ENCODE results near the gene SLC7A1.

DNA sequence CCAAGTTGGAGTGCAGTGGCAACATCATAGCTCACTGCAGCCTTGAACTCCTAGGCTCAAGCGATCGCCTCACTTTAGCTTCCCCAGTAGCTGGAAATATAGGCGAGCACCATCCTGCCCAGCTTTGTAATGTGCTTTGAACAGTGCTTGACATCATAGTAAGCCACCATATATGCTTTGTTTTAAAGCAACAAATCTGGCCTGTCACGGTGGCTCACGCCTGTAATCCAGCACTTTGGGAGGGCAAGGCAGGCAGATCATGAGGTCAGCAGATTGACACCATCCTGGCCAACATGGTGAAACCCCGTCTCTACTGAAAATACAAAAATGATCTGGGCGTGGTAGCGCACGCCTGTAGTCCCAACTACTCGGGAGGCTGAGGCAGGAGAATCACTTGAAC, 1.8 kb upstream of the SLC7A1 start:
- TF ChIP-seq CTCF (conservative IDR thresholded peaks at IDR 0.05): no peak
- no peak for TF ChIP-seq EZH2 (IDR thresholded peaks at IDR 0.05; ENCODE audit: low read depth)
